Measurements from ENCODE around the gene SH3GLB1. TPM values are rescaled to one million over a fixed set of nuclear protein-coding genes. Genes with fewer than 3 reads are reported as not detected.

SH3GLB1 gene
- total RNA-seq, 1 experiment from 2014 or later, result 36.6 TPM

GRCh38 chr1:86778569-86779239 is 74.3 kb downstream of the SH3GLB1 start:
- WGBS (ENCODE audit: extremely low coverage, insufficient read length, low lambda C conversion rate), result no CpG with 5 or more reads among the region's 2 CpGs
- no peak overlapping the region for H2AFZ ChIP-seq (ENCODE audit: low read length)

More at GRCh38 chr1:86778569-86779239, 74.3 kb downstream of the SH3GLB1 start:
- no peaks in the 10 kb centered on the region for H4K20me1 ChIP-seq (ENCODE audit: control insufficient read depth, insufficient read depth, insufficient read length)
- no peak overlapping the region for H4K5ac ChIP-seq (ENCODE audit: insufficient read length, low read depth, low read length)
- H3K9me3 ChIP-seq (ENCODE audit: control insufficient read depth, low read depth, low read length), result no peaks in the 10 kb centered on the region
- Mint-ChIP-seq H3K27ac (no peak overlapping the region), H3K4me1 (peaks cover 18 to 19% of the 10 kb centered on the region in 2 experiments), H3K4me3 (no peak overlapping the region), H3K36me3 (ENCODE audit: insufficient read depth in 1 of 3, low read depth in 3 of 3) (no peaks in the 10 kb centered on the region), H3K27me3 (ENCODE audit: low read depth) (no peaks in the 10 kb centered on the region; the same call in 1 of the 2 replicates), H3K9me3 (no peaks in the 10 kb centered on the region)
- H3K23ac ChIP-seq (ENCODE audit: insufficient read length, low read depth, low read length), result no peak overlapping the region
- no peak overlapping the region for H2AK5ac ChIP-seq (ENCODE audit: insufficient read length, low read length)
- H3K27ac ChIP-seq (ENCODE audit: insufficient read length, low read depth, low read length), result no peak overlapping the region
- no peak overlapping the region for H4K8ac ChIP-seq (replicated peaks; ENCODE audit: insufficient read length, low read depth, low read length)
- peaks cover 3% of the 10 kb centered on the region; the same call in 1 of the 2 replicates for H3K4me1 ChIP-seq (ENCODE audit: insufficient read depth, low read length)
- no peak overlapping the region for H2BK12ac ChIP-seq (ENCODE audit: insufficient read length, low read depth, low read length)
- H3K56ac ChIP-seq (ENCODE audit: insufficient read length, low read depth, low read length), result no peak overlapping the region
- no peaks in the 10 kb centered on the region for H3K79me2 ChIP-seq (ENCODE audit: insufficient read depth, low read length)
- H2BK20ac ChIP-seq (ENCODE audit: low read depth, low read length, poor library complexity, severe bottlenecking), result no peak overlapping the region
- H2BK15ac ChIP-seq (ENCODE audit: low read depth, low read length), result no peak overlapping the region
- no peaks in the 10 kb centered on the region for H3K27me3 ChIP-seq (ENCODE audit: insufficient read depth, low read length)
- no peak overlapping the region for H3T11ph ChIP-seq (ENCODE audit: low read length)
- H3K9ac ChIP-seq (ENCODE audit: extremely low read depth, insufficient read length, low read length), result no peak overlapping the region
- H3K4ac ChIP-seq (ENCODE audit: low read depth, low read length), result no peak overlapping the region
- no peak overlapping the region for H2BK120ac ChIP-seq (ENCODE audit: low read depth, low read length, poor library complexity, severe bottlenecking)
- H3K4me2 ChIP-seq (ENCODE audit: insufficient read depth, insufficient read length, low read length), result no peak overlapping the region
- H3K18ac ChIP-seq (ENCODE audit: insufficient read length, low read depth, low read length), result no peak overlapping the region
- no peak overlapping the region for H4K91ac ChIP-seq (ENCODE audit: insufficient read length, low read depth, low read length)
- H3K14ac ChIP-seq (ENCODE audit: insufficient read depth, low read length), result no peak overlapping the region
- no peaks in the 10 kb centered on the region for H3K23me2 ChIP-seq (ENCODE audit: insufficient read length, low read depth, low read length, poor library complexity, severe bottlenecking)
- no peak overlapping the region for H2BK5ac ChIP-seq (ENCODE audit: insufficient read length, low read length)
- H3K79me1 ChIP-seq (ENCODE audit: insufficient read depth, low read depth, low read length, poor library complexity, severe bottlenecking), result no peaks in the 10 kb centered on the region
- TF ChIP-seq CTCF (conservative IDR thresholded peaks at IDR 0.05), result no peak
- DNase-seq, result no peak

Data from H9 (cell line).